ENCODE measurements around the gene PRR14L.

- TF ChIP-seq EP300 (IDR thresholded peaks at IDR 0.05), result no peak
- no peak for TF ChIP-seq POLR2A (IDR thresholded peaks at IDR 0.05)
Measured at GRCh38 chr22:31647066-31647465, 102.9 kb downstream of the PRR14L start.
